ENCODE measurements around the gene C2orf49. TPM values are rescaled to one million over a fixed set of nuclear protein-coding genes. Genes with fewer than 3 reads are reported as not detected.

The C2orf49 gene
- total RNA-seq, 1 donor, result 18.1 TPM

- Histone ChIP-seq H2AFZ (ENCODE audit: low read length) (no peak overlapping the region), H3K4me2 (ENCODE audit: insufficient read depth, low read length) (no peak overlapping the region), H3K27me3 (ENCODE audit: insufficient read depth, low read length) (no peaks in the 10 kb centered on the region), H3K79me2 (ENCODE audit: insufficient read depth, low read length) (peaks cover 91% of the 10 kb centered on the region), H3K36me3 (ENCODE audit: insufficient read depth, low read length) (peaks cover 93% of the 10 kb centered on the region), H3K9me3 (ENCODE audit: low read depth, low read length) (no peaks in the 10 kb centered on the region), H3K27ac (ENCODE audit: low read depth, low read length) (peak overlapping the region; percentile 63), H3K4me3 (ENCODE audit: insufficient read depth, low read length) (no peak overlapping the region), H3K4me1 (ENCODE audit: insufficient read depth, low read length) (peaks cover 96% of the 10 kb centered on the region), H4K20me1 (ENCODE audit: insufficient read depth, low read length) (peaks cover 63% of the 10 kb centered on the region)
- TF ChIP-seq CTCF (IDR thresholded peaks at IDR 0.05; ENCODE audit: extremely low read depth, low read depth, low read length), result no peak
- no peak for DNase-seq (ENCODE audit: insufficient read length, low spot score, missing footprints)
Measured at GRCh38 chr2:105384216-105384615, 46.9 kb downstream of the C2orf49 start.

GRCh38 chr2:105384861-105385260 lies 47.5 kb downstream of the C2orf49 start:
- Histone ChIP-seq H3K27me3 (ENCODE audit: insufficient read depth, low read length) (no peaks in the 10 kb centered on the region), H3K9me3 (ENCODE audit: low read depth, low read length) (no peaks in the 10 kb centered on the region), H2AFZ (ENCODE audit: low read length) (no peak overlapping the region), H3K36me3 (ENCODE audit: insufficient read depth, low read length) (peaks cover 93% of the 10 kb centered on the region), H3K4me2 (ENCODE audit: insufficient read depth, low read length) (peak overlapping the region; percentile 7), H3K4me3 (ENCODE audit: insufficient read depth, low read length) (no peak overlapping the region), H3K4me1 (ENCODE audit: insufficient read depth, low read length) (peaks cover 95% of the 10 kb centered on the region), H3K79me2 (ENCODE audit: insufficient read depth, low read length) (peaks cover 91% of the 10 kb centered on the region), H4K20me1 (ENCODE audit: insufficient read depth, low read length) (peaks cover 65% of the 10 kb centered on the region), H3K27ac (ENCODE audit: low read depth, low read length) (peak overlapping the region; percentile 96)
- no peak for DNase-seq (ENCODE audit: insufficient read length, low spot score, missing footprints)
- TF ChIP-seq CTCF (IDR thresholded peaks at IDR 0.05; ENCODE audit: extremely low read depth, low read depth, low read length), result no peak

- H3K4me1 ChIP-seq (ENCODE audit: insufficient read depth, low read length), result peaks cover 95% of the 10 kb centered on the region
- no peaks in the 10 kb centered on the region for H3K27me3 ChIP-seq (ENCODE audit: insufficient read depth, low read length)
- H3K79me2 ChIP-seq (ENCODE audit: insufficient read depth, low read length), result peaks cover 90% of the 10 kb centered on the region
- H3K27ac ChIP-seq (ENCODE audit: low read depth, low read length), result peak overlapping the region; percentile 96
- peaks cover 91% of the 10 kb centered on the region for H3K36me3 ChIP-seq (ENCODE audit: insufficient read depth, low read length)
- no peaks in the 10 kb centered on the region for H3K9me3 ChIP-seq (ENCODE audit: low read depth, low read length)
- no peak overlapping the region for H2AFZ ChIP-seq (ENCODE audit: low read length)
- peaks cover 55% of the 10 kb centered on the region for H4K20me1 ChIP-seq (ENCODE audit: insufficient read depth, low read length)
- DNase-seq (ENCODE audit: insufficient read length, low spot score, missing footprints), result no peak
- H3K4me2 ChIP-seq (ENCODE audit: insufficient read depth, low read length), result no peak overlapping the region
- H3K4me3 ChIP-seq (ENCODE audit: insufficient read depth, low read length), result no peak overlapping the region
- TF ChIP-seq CTCF (IDR thresholded peaks at IDR 0.05; ENCODE audit: extremely low read depth, low read depth, low read length), result no peak
Measured at GRCh38 chr2:105385731-105386540, 48.6 kb downstream of the C2orf49 start.

- Histone ChIP-seq H3K4me3 (ENCODE audit: insufficient read depth, low read length) (no peak overlapping the region), H3K27ac (ENCODE audit: low read depth, low read length) (peak overlapping the region; percentile 96), H2AFZ (ENCODE audit: low read length) (no peak overlapping the region), H3K79me2 (ENCODE audit: insufficient read depth, low read length) (peaks cover 90% of the 10 kb centered on the region), H4K20me1 (ENCODE audit: insufficient read depth, low read length) (peaks cover 49% of the 10 kb centered on the region), H3K9me3 (ENCODE audit: low read depth, low read length) (no peaks in the 10 kb centered on the region), H3K4me2 (ENCODE audit: insufficient read depth, low read length) (peak overlapping the region; percentile 59), H3K36me3 (ENCODE audit: insufficient read depth, low read length) (peaks cover 90% of the 10 kb centered on the region), H3K27me3 (ENCODE audit: insufficient read depth, low read length) (no peaks in the 10 kb centered on the region), H3K4me1 (ENCODE audit: insufficient read depth, low read length) (peaks cover 95% of the 10 kb centered on the region)
- no peak for DNase-seq (ENCODE audit: insufficient read length, low spot score, missing footprints)
- no peak for TF ChIP-seq CTCF (IDR thresholded peaks at IDR 0.05; ENCODE audit: extremely low read depth, low read depth, low read length)
Measured at GRCh38 chr2:105387225-105387624, 49.9 kb downstream of the C2orf49 start.
